K562 (cell line): ENCODE data around the gene MAPRE2. TPM values are rescaled to one million over a fixed set of nuclear protein-coding genes. Genes with fewer than 3 reads are reported as not detected.

Experiments
- ATAC-seq: fragments of 200-7000 bp; cut with Tn5 transposase; 3 replicates; pipeline ENCODE4 v1.9.1; 2020; ENCODE audit warnings: moderate library complexity
- BruUV-seq: library from RNA; stranded (reverse); fragments of 400-500 nt; replicated peaks from 2 replicates; lab custom pipeline; 2021; lab: Mats Ljungman, UMichigan
- CTCF ChIA-PET: fragments of 300-600 bp; formaldehyde crosslinking; extraction: SDS; loops from one replicate; lab custom pipeline; 2021; ENCODE audit warnings: low intra/inter-chr PET ratio; lab: Yijun Ruan, JAX
- POLR2A ChIA-PET: fragments of 300-600, 350-650 bp; sonication (Branson Sonifier 250); formaldehyde crosslinking; extraction: SDS; loops from one replicate; lab custom pipeline; 2021; ENCODE audit warnings: antibody characterized with exemption, inconsistent platforms; lab: Yijun Ruan, JAX
- DNase-seq, 4 experiments: peaks; one replicate each; pipeline versions ENCODE4 v3.0.0 to v3.0.0-alpha.2; 2011 to 2018; ENCODE audit warnings: low spot score in 3 of 4, mixed read lengths in 3 of 4; ENCODE audit errors: extremely low read depth in 1 of 4
- FAIRE-seq: peaks from 2 replicates; lab custom pipeline; 2011; peaks lifted over from hg19 to GRCh38; lab: Jason Lieb, UNC
- H2AFZ ChIP-seq: 2 replicates; pipeline ENCODE4 v1.6.0; 2011; ENCODE audit warnings: low read depth, low read length, control low read depth, inconsistent platforms
- H3K27ac ChIP-seq: fragments of 200-600 bp; 3 replicates; pipeline ENCODE4 v1.8.0; 2011; ENCODE audit warnings: low read depth, mild to moderate bottlenecking, control low read depth, inconsistent platforms, low read length, moderate library complexity, mixed read lengths; ENCODE audit errors: extremely low read depth
- H3K27me3 ChIP-seq, 2 experiments: fragments of 300-600 bp in 1 of 2; 2 replicates in 1 of 2; 3 replicates in 1 of 2; pipeline versions ENCODE4 v1.6.0 to v1.8.0; 2011; ENCODE audit warnings: inconsistent platforms in 2 of 2, low read length in 2 of 2, mild to moderate bottlenecking in 1 of 2, mixed read lengths in 1 of 2, moderate library complexity in 1 of 2; ENCODE audit not compliant: control insufficient read depth in 2 of 2, insufficient read depth in 2 of 2
- H3K36me3 ChIP-seq: fragments of 300-600 bp; 3 replicates; pipeline ENCODE4 v1.8.0; 2011; ENCODE audit warnings: mild to moderate bottlenecking, low read length, inconsistent platforms; ENCODE audit not compliant: control insufficient read depth, insufficient read depth
- H3K4me1 ChIP-seq, 2 experiments: fragments of 200-600 bp in 1 of 2; replicated peaks in 1 of 2; 2 replicates in 1 of 2; 3 replicates in 1 of 2; pipeline versions ENCODE4 v1.5.1 to v1.8.0; 2011; ENCODE audit warnings: inconsistent platforms in 2 of 2, low read length in 2 of 2, mild to moderate bottlenecking in 1 of 2, mixed read lengths in 1 of 2, moderate library complexity in 1 of 2; ENCODE audit not compliant: control insufficient read depth in 2 of 2, insufficient read depth in 2 of 2
- H3K4me2 ChIP-seq: 2 replicates; pipeline ENCODE4 v1.6.1; 2011; ENCODE audit warnings: low read length, control low read depth, inconsistent platforms, mixed read lengths; ENCODE audit not compliant: insufficient read depth
- H3K4me3 ChIP-seq: fragments of 200-600 bp; sonication (generic), shearing (Covaris generic); 2 replicates; pipeline ENCODE4 v1.5.1; 2016; ENCODE audit warnings: control low read depth, inconsistent platforms
- H3K79me2 ChIP-seq: fragments of 200-600 bp; 3 replicates; pipeline ENCODE4 v1.8.0; 2011; ENCODE audit warnings: low read length, inconsistent platforms; ENCODE audit not compliant: control insufficient read depth, insufficient read depth
- H3K9ac ChIP-seq, 2 experiments: 2 replicates each; pipeline versions ENCODE4 v1.6.0 to v1.6.1; 2011; ENCODE audit warnings: low read depth in 2 of 2, low read length in 2 of 2, control low read depth in 1 of 2, inconsistent platforms in 1 of 2, mild to moderate bottlenecking in 1 of 2, mixed read lengths in 1 of 2; ENCODE audit not compliant: insufficient read depth in 1 of 2
- H3K9me1 ChIP-seq: one replicate; pipeline ENCODE4 v1.6.0; 2011; ENCODE audit warnings: inconsistent platforms, mild to moderate bottlenecking, low read length, moderate library complexity; ENCODE audit not compliant: control insufficient read depth, insufficient read depth
- H3K9me3 ChIP-seq: replicated peaks from 2 replicates; pipeline ENCODE4 v1.5.1; 2011; ENCODE audit warnings: low read depth, low read length, inconsistent platforms; ENCODE audit not compliant: control insufficient read depth, insufficient read depth
- H4K20me1 ChIP-seq: replicated peaks from 2 replicates; pipeline ENCODE4 v1.6.1; 2011; ENCODE audit warnings: low read length, inconsistent platforms, mixed read lengths; ENCODE audit not compliant: control insufficient read depth, insufficient read depth
- ATF2 ChIP-seq: sonication (generic); formaldehyde crosslinking; IDR thresholded peaks from 2 replicates; pipeline ENCODE4 v1.8.1; 2022; ENCODE audit warnings: missing genetic modification reagents
- ATF3 ChIP-seq, 2 experiments: fragments of 450-650 bp in 1 of 2; sonication (generic) in 1 of 2; formaldehyde crosslinking in 1 of 2; IDR thresholded peaks in 1 of 2; conservative IDR thresholded peaks in 1 of 2; 2 replicates each; pipeline versions ENCODE4 v1.6.1 to v1.8.1; 2016 to 2023; ENCODE audit warnings: mild to moderate bottlenecking in 2 of 2, moderate library complexity in 2 of 2, inconsistent platforms in 1 of 2, missing genetic modification reagents in 1 of 2
- GABPA ChIP-seq: fragments of 200-800 bp; sonication (Bioruptor generic); conservative IDR thresholded peaks from 2 replicates; pipeline ENCODE4 v1.6.1; 2016; ENCODE audit warnings: low read depth, missing genetic modification characterization, missing compliant biosample characterization
- JUND ChIP-seq, 2 experiments: IDR thresholded peaks; 2 replicates in 1 of 2; 3 replicates in 1 of 2; pipeline ENCODE4 v1.6.1; 2011; ENCODE audit warnings: borderline replicate concordance in 2 of 2, low read depth in 2 of 2, low read length in 2 of 2, improper control_type of control experiment in 1 of 2, missing biosample characterization in 1 of 2, missing genetic modification characterization in 1 of 2, missing genetic modification reagents in 1 of 2
- KAT7 ChIP-seq: sonication (generic); formaldehyde crosslinking; IDR thresholded peaks from 2 replicates; pipeline ENCODE4 v1.8.0; 2022; ENCODE audit warnings: missing genetic modification reagents, mild to moderate bottlenecking, borderline replicate concordance
- KAT8 ChIP-seq: fragments of 450-650 bp; IDR thresholded peaks from 2 replicates; pipeline ENCODE4 v1.6.1; 2016; ENCODE audit warnings: low read depth, mild to moderate bottlenecking
- MEF2A ChIP-seq: IDR thresholded peaks from 2 replicates; pipeline ENCODE4 v1.6.1; 2011; ENCODE audit warnings: low read depth, mild to moderate bottlenecking, low read length, moderate library complexity; ENCODE audit not compliant: control insufficient read depth
- NCOR1 ChIP-seq: fragments of 450-650 bp; IDR thresholded peaks from 2 replicates; pipeline ENCODE4 v1.6.1; 2016; ENCODE audit warnings: mild to moderate bottlenecking, moderate library complexity
- RAD21 ChIP-seq, 2 experiments: fragments of 250-450 bp in 1 of 2; fragments of 450-650 bp in 1 of 2; sonication (Bioruptor Pico) in 1 of 2; formaldehyde crosslinking in 1 of 2; IDR thresholded peaks in 1 of 2; conservative IDR thresholded peaks in 1 of 2; 2 replicates each; pipeline versions ENCODE4 v1.4.0 to v1.8.0; 2020 to 2022; ENCODE audit warnings: mild to moderate bottlenecking in 2 of 2, moderate library complexity in 1 of 2
- RCOR1 ChIP-seq, 2 experiments: IDR thresholded peaks; 2 replicates each; pipeline ENCODE4 v1.6.1; 2012; ENCODE audit warnings: low read depth in 2 of 2, low read length in 2 of 2, borderline replicate concordance in 1 of 2, improper control_type of control experiment in 1 of 2
- SMARCA4 ChIP-seq: fragments of 450-650 bp; IDR thresholded peaks from 2 replicates; pipeline ENCODE4 v1.6.1; 2016
- TAL1 ChIP-seq: fragments of 450-650 bp; IDR thresholded peaks from 2 replicates; pipeline ENCODE4 v1.6.1; 2016; ENCODE audit warnings: mild to moderate bottlenecking
- TBP ChIP-seq: optimal IDR thresholded peaks from 2 replicates; pipeline ENCODE3; 2011; ENCODE audit warnings: low read depth, low read length, improper control_type of control experiment
- TCF7L2 ChIP-seq: fragments of 150-350 bp; IDR thresholded peaks from 2 replicates; pipeline ENCODE4 v1.6.1; 2016; ENCODE audit warnings: low read depth, mild to moderate bottlenecking, low read length, moderate library complexity
- ZNF175 ChIP-seq: fragments of 200-800 bp; sonication (Bioruptor generic); IDR thresholded peaks from 2 replicates; pipeline ENCODE4 v1.6.1; 2016; ENCODE audit warnings: low read depth, mild to moderate bottlenecking, missing genetic modification characterization, missing compliant biosample characterization
- WGBS: fragments of 100-300 bp; shearing (Covaris generic); methylation state at CpG from one replicate; pipeline ENCODE4 v1.1.6; 2016; ENCODE audit warnings: low coverage, mixed read lengths; ENCODE audit not compliant: insufficient coverage; ENCODE audit errors: missing lambda C conversion rate; 5-methylcytosine and 5-hydroxymethylcytosine counted together
- in situ Hi-C: fragments of 300-500 bp; cut with MboI; formaldehyde crosslinking; loops from 4 replicates; pipeline ENCODE4 v1.15.0; 2018; ENCODE audit warnings: inconsistent platforms, mixed read lengths
- intact Hi-C: fragments of 100-400 bp; cut with micrococcal nuclease; formaldehyde crosslinking; loops from 2 replicates; pipeline ENCODE4 v1.14.2; 2022
- polyA plus RNA-seq, 8 experiments: library from polyadenylated mRNA; depleted of rRNA in 4 of 8; stranded (reverse) in 5 of 8; unstranded in 3 of 8; fragments of >200 nt; fragmentation: Nextera tagmentation in 2 of 8; fragmentation: Illumina TruSeq in 1 of 8; extraction: Ambion mirVana in 2 of 8; extraction: Trizol in 1 of 8; gene quantifications; 2 replicates each; pipeline versions ENCODE4 v1.2.1 to v1.2.3, GENCODE V29; 2011 to 2014; ENCODE audit warnings: inconsistent platforms in 1 of 8, missing spikeins in 1 of 8
- total RNA-seq, 7 experiments: library from RNA; depleted of rRNA in 6 of 7; stranded (reverse); fragments of >200 nt in 6 of 7; fragmentation: Illumina TruSeq in 2 of 7; extraction: Trizol in 2 of 7; gene quantifications; 2 replicates each; pipeline versions ENCODE4 v1.2.1 to v1.2.3, GENCODE V29; 2011 to 2021; ENCODE audit warnings: low replicate concordance in 1 of 7
- TF ChIP-seq, protein P1 (sequence below): sonication (generic); IDR thresholded peaks from 2 replicates; pipeline ENCODE4 v1.6.1; 2016
- TF ChIP-seq, protein P2 (sequence below), 2 experiments: fragments of 450-650 bp in 1 of 2; sonication (generic) in 1 of 2; formaldehyde crosslinking; conservative IDR thresholded peaks; 2 replicates each; pipeline versions ENCODE4 v1.4.0 to v1.8.1; 2020 to 2022; ENCODE audit warnings: mild to moderate bottlenecking in 1 of 2, missing genetic modification reagents in 1 of 2

The MAPRE2 gene
- total and polyA plus RNA-seq, 9 of the 15 experiments (the other 6 are each of a cell fraction or from before 2014, with no cell fraction given): 32.3 to 70.7 (median 40.7) TPM

DNA sequence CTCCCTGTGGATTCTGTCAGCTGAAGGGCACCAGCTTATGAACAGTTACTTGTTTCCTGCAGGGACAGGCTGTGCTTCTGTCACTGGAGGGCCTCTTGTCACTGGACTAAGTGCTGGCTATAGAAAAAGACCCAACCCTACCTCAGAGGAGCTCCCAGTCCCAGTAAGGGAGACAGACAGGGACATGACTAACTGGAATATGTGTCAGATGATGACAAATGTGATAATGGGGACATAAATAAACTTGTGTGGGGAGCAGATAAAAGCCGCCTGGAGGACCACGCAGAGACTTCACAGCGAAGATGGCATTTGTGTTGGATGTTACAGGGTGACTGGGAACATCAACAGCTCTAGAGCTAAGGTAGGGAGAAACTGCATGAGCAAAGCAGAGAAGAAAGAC, 95.0 kb downstream of the MAPRE2 start:
- ChIA-PET CTCF (interaction anchor here (1.2 kb wide), 1 partner anchor 12 kb away, joined by 3 read pairs; no protein-coding TSS in a partner anchor), POLR2A (interaction anchor here (0.6 to 2.1 kb wide), 8 partner anchors 9 to 1270 kb away, joined by 3 to 11 read pairs (median 3); no protein-coding TSS in a partner anchor)
- peak; percentile 29 to 89 (median 58) for DNase-seq
- no peak overlapping the region for H3K4me3 ChIP-seq
- BruUV-seq: no TSS peak
- no peak overlapping the region for H2AFZ ChIP-seq
- no peaks in the 10 kb centered on the region for H3K9me3 ChIP-seq
- H3K4me2 ChIP-seq: peak overlapping the region; percentile 35
- peak; percentile 95 for FAIRE-seq
- in situ Hi-C loops: no loop called here
- 0% methylated on average over 3 of the region's 3 CpGs for WGBS
- peak; percentile 76 for ATAC-seq
- intact Hi-C loops: loop anchor here (5.0 kb wide), 1 partner anchor 94 kb away; the partner anchor contains the start of gene MAPRE2
- peak overlapping the region; percentile 0 to 61; a peak in 2 of 4 replicates for H3K9ac ChIP-seq
- H3K4me1 ChIP-seq: peaks cover 32 to 51% of the 10 kb centered on the region in 2 experiments
- peaks cover 42% of the 10 kb centered on the region; the same call in 2 of the 3 replicates for H3K36me3 ChIP-seq
- H3K27me3 ChIP-seq: no peaks in the 10 kb centered on the region
- H4K20me1 ChIP-seq: no peaks in the 10 kb centered on the region
- no peaks in the 10 kb centered on the region for H3K9me1 ChIP-seq
- H3K79me2 ChIP-seq: no peaks in the 10 kb centered on the region
- peak overlapping the region; percentile 3; the same call in 2 of the 3 replicates for H3K27ac ChIP-seq
- peak; percentile 86 for TF ChIP-seq MEF2A
- peak; percentile 82 for TF ChIP-seq JUND (IDR thresholded peaks at IDR 0.05; ENCODE audit: borderline replicate concordance, low read depth, low read length)
- peak; percentile 88; the same call in 1 of the 3 replicates for TF ChIP-seq JUND (tag; IDR thresholded peaks at IDR 0.05; ENCODE audit: borderline replicate concordance, low read depth, low read length)
- peak; percentile 81 for TF ChIP-seq TAL1
- peak; percentile 86 for TF ChIP-seq NCOR1
- peak; percentile 64 for TF ChIP-seq ATF3 (IDR thresholded peaks at IDR 0.05)
- TF ChIP-seq ATF3 (CRISPR knock-in tag; conservative IDR thresholded peaks at IDR 0.05): no peak
- TF ChIP-seq SMARCA4: peak; percentile 94
- TF ChIP-seq RCOR1 (IDR thresholded peaks at IDR 0.05; ENCODE audit: borderline replicate concordance in 1 of 2, low read depth in 2 of 2, low read length in 2 of 2): peak in 1 of 2 experiments; percentile 86; a peak in 2 of 4 replicates
- TF ChIP-seq, protein P1, sequence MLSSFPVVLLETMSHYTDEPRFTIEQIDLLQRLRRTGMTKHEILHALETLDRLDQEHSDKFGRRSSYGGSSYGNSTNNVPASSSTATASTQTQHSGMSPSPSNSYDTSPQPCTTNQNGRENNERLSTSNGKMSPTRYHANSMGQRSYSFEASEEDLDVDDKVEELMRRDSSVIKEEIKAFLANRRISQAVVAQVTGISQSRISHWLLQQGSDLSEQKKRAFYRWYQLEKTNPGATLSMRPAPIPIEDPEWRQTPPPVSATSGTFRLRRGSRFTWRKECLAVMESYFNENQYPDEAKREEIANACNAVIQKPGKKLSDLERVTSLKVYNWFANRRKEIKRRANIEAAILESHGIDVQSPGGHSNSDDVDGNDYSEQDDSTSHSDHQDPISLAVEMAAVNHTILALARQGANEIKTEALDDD: peak; percentile 91
- no peak for TF ChIP-seq GABPA (tag)
- no peak for TF ChIP-seq KAT7 (CRISPR knock-in tag)
- TF ChIP-seq TCF7L2: no peak
- no peak for TF ChIP-seq TBP
- TF ChIP-seq KAT8: no peak
- TF ChIP-seq, protein P2, sequence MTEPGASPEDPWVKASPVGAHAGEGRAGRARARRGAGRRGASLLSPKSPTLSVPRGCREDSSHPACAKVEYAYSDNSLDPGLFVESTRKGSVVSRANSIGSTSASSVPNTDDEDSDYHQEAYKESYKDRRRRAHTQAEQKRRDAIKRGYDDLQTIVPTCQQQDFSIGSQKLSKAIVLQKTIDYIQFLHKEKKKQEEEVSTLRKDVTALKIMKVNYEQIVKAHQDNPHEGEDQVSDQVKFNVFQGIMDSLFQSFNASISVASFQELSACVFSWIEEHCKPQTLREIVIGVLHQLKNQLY (CRISPR knock-in tag; conservative IDR thresholded peaks at IDR 0.05): no peak
- TF ChIP-seq RAD21 (CRISPR knock-in tag; conservative IDR thresholded peaks at IDR 0.05 in 1 of 2, IDR thresholded peaks at IDR 0.05 in 1 of 2): peak; percentile 41 to 53
- no peak for TF ChIP-seq ATF2 (CRISPR knock-in tag)
- 0 out of 2 replicates have a peak, but pooled peaks have one; percentile 27 for TF ChIP-seq ZNF175 (CRISPR knock-in tag)
